H1 (cell line): ENCODE measurements around the gene PTPN12. TPM values are rescaled to one million over a fixed set of nuclear protein-coding genes. Genes with fewer than 3 reads are reported as not detected.

Experiments used
- CTCF ChIA-PET: fragments of 300-600 bp; sonication (Branson Sonifier 250); formaldehyde crosslinking; loops from one replicate; lab custom pipeline; 2021; ENCODE audit not compliant: partially characterized antibody; lab: Charles Lee
- POLR2A ChIA-PET: fragments of 300-600 bp; sonication (Branson Sonifier 250); formaldehyde crosslinking; loops from one replicate; lab custom pipeline; 2021; ENCODE audit warnings: inconsistent platforms; ENCODE audit not compliant: partially characterized antibody; lab: Charles Lee
- DNase-seq, 2 experiments: peaks; one replicate each; pipeline versions ENCODE4 v3.0.0 to v3.0.0-alpha.2; 2010 to 2022; ENCODE audit warnings: low spot score in 2 of 2, low read depth in 1 of 2, mixed read lengths in 1 of 2
- FAIRE-seq: peaks from 2 replicates; lab custom pipeline; 2011; peaks lifted over from hg19 to GRCh38; lab: Jason Lieb, UNC
- H2AFZ ChIP-seq: 2 replicates; pipeline ENCODE4 v1.8.1; 2012; ENCODE audit warnings: low read length, inconsistent platforms
- H2AK5ac ChIP-seq: 2 replicates; pipeline ENCODE4 v1.6.1; 2013; ENCODE audit warnings: low read depth, low read length
- H2BK120ac ChIP-seq: replicated peaks from 2 replicates; pipeline ENCODE3; 2013; ENCODE audit warnings: low read depth, low read length, inconsistent platforms
- H2BK12ac ChIP-seq: 2 replicates; pipeline ENCODE4 v1.6.1; 2013; ENCODE audit warnings: low read depth, low read length
- H2BK15ac ChIP-seq: 2 replicates; pipeline ENCODE4 v1.6.1; 2013; ENCODE audit warnings: low read length
- H2BK20ac ChIP-seq: 2 replicates; pipeline ENCODE4 v1.6.1; 2013; ENCODE audit warnings: low read length
- H2BK5ac ChIP-seq: 2 replicates; pipeline ENCODE4 v1.6.1; 2013; ENCODE audit warnings: low read depth, low read length
- H3K14ac ChIP-seq: 2 replicates; pipeline ENCODE4 v1.6.1; 2013; ENCODE audit warnings: inconsistent platforms; ENCODE audit not compliant: insufficient read length
- H3K18ac ChIP-seq: 2 replicates; pipeline ENCODE4 v1.6.1; 2013; ENCODE audit warnings: low read length; ENCODE audit errors: extremely low read depth
- H3K23ac ChIP-seq: 2 replicates; pipeline ENCODE4 v1.6.1; 2013; ENCODE audit warnings: inconsistent platforms; ENCODE audit not compliant: insufficient read length
- H3K23me2 ChIP-seq: 2 replicates; pipeline ENCODE4 v1.6.1; 2013; ENCODE audit warnings: low read depth, low read length
- H3K27ac ChIP-seq: 2 replicates; pipeline ENCODE4 v1.6.1; 2011; ENCODE audit warnings: low read depth, low read length, inconsistent platforms
- H3K27me3 ChIP-seq, 4 experiments: replicated peaks in 1 of 4; 1 replicate in 1 of 4; 2 replicates in 3 of 4; pipeline versions ENCODE4 v1.6.1 to v1.8.1; 2011 to 2013; ENCODE audit warnings: low read length in 3 of 4, mild to moderate bottlenecking in 3 of 4, inconsistent platforms in 2 of 4, mixed read lengths in 2 of 4, moderate library complexity in 1 of 4; ENCODE audit not compliant: control insufficient read depth in 3 of 4, insufficient read depth in 3 of 4; ENCODE audit errors: extremely low read depth in 1 of 4
- H3K36me3 ChIP-seq, 4 experiments: 2 replicates each; pipeline versions ENCODE4 v1.6.1 to v1.8.1; 2011 to 2013; ENCODE audit warnings: mild to moderate bottlenecking in 4 of 4, low read length in 3 of 4, moderate library complexity in 2 of 4, control low read depth in 1 of 4, inconsistent platforms in 1 of 4; ENCODE audit not compliant: insufficient read depth in 4 of 4, control insufficient read depth in 2 of 4
- H3K4ac ChIP-seq: replicated peaks from 2 replicates; pipeline ENCODE3; 2013; ENCODE audit warnings: low read length, low read depth, mixed read lengths, inconsistent platforms; ENCODE audit not compliant: insufficient read length
- H3K4me1 ChIP-seq, 4 experiments: replicated peaks in 1 of 4; 1 replicate in 1 of 4; 2 replicates in 3 of 4; pipeline versions ENCODE4 v1.6.1 to v1.8.1; 2011 to 2013; ENCODE audit warnings: low read length in 3 of 4, inconsistent platforms in 2 of 4, mixed read lengths in 1 of 4; ENCODE audit not compliant: insufficient read depth in 4 of 4, control insufficient read depth in 3 of 4
- H3K4me2 ChIP-seq, 2 experiments: 2 replicates each; pipeline versions ENCODE4 v1.6.1 to v1.8.1; 2011 to 2013; ENCODE audit warnings: low read depth in 2 of 2, low read length in 2 of 2, control low read depth in 1 of 2, inconsistent platforms in 1 of 2, mild to moderate bottlenecking in 1 of 2; ENCODE audit not compliant: insufficient read depth in 1 of 2
- H3K4me3 ChIP-seq, 4 experiments: fragments of 200-600, 300-600 bp in 1 of 4; sonication (generic), shearing (Covaris generic), sonication (Bioruptor Twin) in 1 of 4; 2 replicates each; pipeline versions ENCODE4 v1.5.1 to v1.8.1; 2011 to 2016; ENCODE audit warnings: low read length in 4 of 4, low read depth in 3 of 4, control low read depth in 2 of 4, inconsistent platforms in 2 of 4, mild to moderate bottlenecking in 2 of 4, mixed read lengths in 1 of 4, moderate library complexity in 1 of 4; ENCODE audit not compliant: insufficient read depth in 2 of 4; ENCODE audit errors: extremely low read depth in 1 of 4
- H3K56ac ChIP-seq: replicated peaks from 2 replicates; pipeline ENCODE3; 2013; ENCODE audit warnings: low read depth, mild to moderate bottlenecking, mixed read lengths, low read length, inconsistent platforms; ENCODE audit not compliant: insufficient read length
- H3K79me1 ChIP-seq: 2 replicates; pipeline ENCODE4 v1.6.1; 2013; ENCODE audit warnings: low read depth, low read length, control low read depth
- H3K79me2 ChIP-seq, 2 experiments: 2 replicates each; pipeline versions ENCODE4 v1.6.1 to v1.8.1; 2012 to 2013; ENCODE audit warnings: low read length in 2 of 2, mild to moderate bottlenecking in 2 of 2, inconsistent platforms in 1 of 2; ENCODE audit not compliant: insufficient read depth in 2 of 2, control insufficient read depth in 1 of 2
- H3K9ac ChIP-seq, 4 experiments: replicated peaks in 1 of 4; 1 replicate in 1 of 4; 2 replicates in 3 of 4; pipeline versions ENCODE4 v1.6.1 to v1.8.1; 2011 to 2013; ENCODE audit warnings: low read depth in 3 of 4, low read length in 3 of 4, control low read depth in 2 of 4, mild to moderate bottlenecking in 2 of 4, moderate library complexity in 2 of 4, inconsistent platforms in 1 of 4; ENCODE audit errors: extremely low read depth in 1 of 4
- H3K9me3 ChIP-seq, 2 experiments: 2 replicates each; pipeline versions ENCODE4 v1.6.1 to v1.8.1; 2012 to 2013; ENCODE audit warnings: mild to moderate bottlenecking in 2 of 2, moderate library complexity in 2 of 2, control low read depth in 1 of 2, inconsistent platforms in 1 of 2, low read depth in 1 of 2, low read length in 1 of 2, mixed read lengths in 1 of 2; ENCODE audit not compliant: insufficient read depth in 2 of 2
- H4K20me1 ChIP-seq, 2 experiments: replicated peaks in 1 of 2; 2 replicates each; pipeline versions ENCODE3 to v1.8.1; 2011 to 2013; ENCODE audit warnings: inconsistent platforms in 2 of 2, low read length in 2 of 2, mild to moderate bottlenecking in 1 of 2; ENCODE audit not compliant: insufficient read depth in 2 of 2, control insufficient read depth in 1 of 2
- H4K5ac ChIP-seq: 2 replicates; pipeline ENCODE4 v1.6.1; 2013; ENCODE audit warnings: low read length, low read depth, mixed read lengths, inconsistent platforms; ENCODE audit not compliant: insufficient read length
- H4K8ac ChIP-seq: 2 replicates; pipeline ENCODE4 v1.8.0; 2013; ENCODE audit warnings: mild to moderate bottlenecking, moderate library complexity, low read length, inconsistent platforms; ENCODE audit not compliant: insufficient read depth; ENCODE audit errors: extremely low read depth
- H4K91ac ChIP-seq: replicated peaks from 2 replicates; pipeline ENCODE3; 2013; ENCODE audit warnings: low read length, mixed read lengths, inconsistent platforms; ENCODE audit not compliant: insufficient read length
- KDM4A ChIP-seq: IDR thresholded peaks from one replicate; pipeline ENCODE4 v1.7.1; 2012; ENCODE audit warnings: low read depth, mild to moderate bottlenecking, moderate library complexity, low read length, inconsistent platforms; ENCODE audit not compliant: severe bottlenecking
- POLR2A ChIP-seq, 2 experiments: IDR thresholded peaks; 1 replicate in 1 of 2; 2 replicates in 1 of 2; pipeline ENCODE4 v1.6.1; 2011; ENCODE audit warnings: low read depth in 2 of 2, low read length in 2 of 2, mild to moderate bottlenecking in 2 of 2; ENCODE audit errors: control extremely low read depth in 1 of 2
- SP1 ChIP-seq: IDR thresholded peaks from 2 replicates; pipeline ENCODE4 v1.6.1; 2011; ENCODE audit warnings: low read depth, low read length
- SP4 ChIP-seq: IDR thresholded peaks from 2 replicates; pipeline ENCODE4 v1.6.1; 2012; ENCODE audit warnings: low read length, inconsistent platforms
- TAF7 ChIP-seq: optimal IDR thresholded peaks from 2 replicates; pipeline ENCODE3; 2011; ENCODE audit warnings: low read depth, mild to moderate bottlenecking, inconsistent platforms, low read length, moderate library complexity, borderline replicate concordance
- TCF12 ChIP-seq: IDR thresholded peaks from 2 replicates; pipeline ENCODE4 v1.6.1; 2011; ENCODE audit warnings: low read depth, mild to moderate bottlenecking, low read length
- TEAD4 ChIP-seq: IDR thresholded peaks from 2 replicates; pipeline ENCODE4 v1.6.1; 2012; ENCODE audit warnings: low read depth, low read length, inconsistent platforms, mixed read lengths
- YY1 ChIP-seq: IDR thresholded peaks from 2 replicates; pipeline ENCODE4 v1.6.1; 2011; ENCODE audit warnings: low read depth, mild to moderate bottlenecking, low read length
- WGBS, 2 experiments: shearing (Covaris generic) in 1 of 2; methylation state at CpG; one replicate each; pipeline versions ENCODE4 v1.1.6 to v1.1.7; 2013 to 2015; ENCODE audit warnings: low lambda C conversion rate in 2 of 2, mixed read lengths in 2 of 2, inconsistent platforms in 1 of 2, low coverage in 1 of 2, missing lambda C conversion rate in 1 of 2; ENCODE audit not compliant: insufficient replicate concordance in 2 of 2, insufficient coverage in 1 of 2, insufficient read length in 1 of 2; ENCODE audit errors: extremely low coverage in 1 of 2, missing lambda C conversion rate in 1 of 2; 5-methylcytosine and 5-hydroxymethylcytosine counted together
- polyA plus RNA-seq, 7 experiments: library from polyadenylated mRNA; depleted of rRNA in 3 of 7; stranded (reverse) in 5 of 7; unstranded in 2 of 7; fragments of >200 nt in 5 of 7; fragments of 200-250 nt in 2 of 7; gene quantifications; 1 replicate in 5 of 7; 2 replicates in 1 of 7; 4 replicates in 1 of 7; pipeline versions ENCODE4 v1.2.1 to v1.2.3, GENCODE V29; 2011 to 2013; ENCODE audit warnings: missing spikeins in 2 of 7, mixed read lengths in 2 of 7
- total RNA-seq: library from RNA; stranded (reverse); fragmentation: NEBNext Ultra II Directional; extraction: Animal tissue kit (Norgen Biotek cat#: 25700); gene quantifications from 2 replicates; pipeline ENCODE4 v1.2.1, GENCODE V29; 2021

The PTPN12 gene
- total and polyA plus RNA-seq, 2 of the 8 experiments (the other 6 are each of a cell fraction or from before 2014, with no cell fraction given) = 39.7 to 132 TPM

- POLR2A ChIA-PET = no interaction called here
- TF ChIP-seq POLR2A (IDR thresholded peaks at IDR 0.05; ENCODE audit: control extremely low read depth in 1 of 2, low read depth in 2 of 2, low read length in 2 of 2) (no peak), TEAD4 (no peak), TAF7 (no peak), TCF12 (no peak), SP1 (no peak), KDM4A (no peak), YY1 (no peak), SP4 (no peak)
Observed at GRCh38 chr7:77629797-77630196, 92.7 kb downstream of the PTPN12 start.

More at GRCh38 chr7:77629797-77630196, 92.7 kb downstream of the PTPN12 start:
- Histone ChIP-seq H4K8ac (no peak overlapping the region), H4K20me1 (no peaks in the 10 kb centered on the region), H3K36me3 (peaks cover 13 to 60% (median 33%) of the 10 kb centered on the region in 4 experiments), H3K23ac (no peak overlapping the region), H4K5ac (no peak overlapping the region), H2BK5ac (no peak overlapping the region), H3K4me1 (no peaks in the 10 kb centered on the region), H3K23me2 (no peaks in the 10 kb centered on the region), H3K4ac (no peak overlapping the region), H2BK12ac (no peak overlapping the region), H3K9ac (no peak overlapping the region), H2BK15ac (no peak overlapping the region), H2AK5ac (no peak overlapping the region), H3K14ac (no peak overlapping the region), H2AFZ (no peak overlapping the region), H3K4me3 (no peak overlapping the region), H3K9me3 (no peaks in the 10 kb centered on the region), H3K79me2 (no peaks in the 10 kb centered on the region), H2BK20ac (no peak overlapping the region), H3K18ac (no peak overlapping the region), H3K27me3 (no peaks in the 10 kb centered on the region), H3K79me1 (no peaks in the 10 kb centered on the region; the same call in 1 of the 2 replicates), H3K27ac (no peak overlapping the region), H4K91ac (no peak overlapping the region), H3K4me2 (no peak overlapping the region), H2BK120ac (no peak overlapping the region), H3K56ac (no peak overlapping the region)
- CTCF ChIA-PET = interaction anchor here (0.8 kb wide), 1 partner anchor 22 kb away, joined by 3 read pairs; no protein-coding TSS in a partner anchor
- 85% methylated on average over 4 of the region's 4 CpGs; no CpG with 5 or more reads in 1 of the 2 experiments for WGBS, 2 experiments
- no peak for FAIRE-seq
- no peak for DNase-seq
